GM10248 (cell line): ENCODE measurements around the gene CACNA1C.

Experiments used
- CTCF ChIA-PET: fragments of 300-600 bp; sonication (Branson Sonifier 250); formaldehyde crosslinking; extraction: SDS; loops from one replicate; lab custom pipeline; 2021; ENCODE audit warnings: antibody characterized with exemption; lab: Yijun Ruan, JAX
- POLR2A ChIA-PET: fragments of 350-650 bp; sonication (Branson Sonifier 250); formaldehyde crosslinking; extraction: SDS; loops from one replicate; lab custom pipeline; 2020; ENCODE audit warnings: antibody characterized with exemption; lab: Yijun Ruan, JAX
- DNase-seq: peaks from one replicate; pipeline ENCODE4 v3.0.0; 2012; ENCODE audit errors: extremely low spot score
- CTCF ChIP-seq: IDR thresholded peaks from 2 replicates; pipeline ENCODE4 v1.5.1; 2012; ENCODE audit warnings: mild to moderate bottlenecking, low read depth; ENCODE audit errors: extremely low read depth, missing control alignments, control extremely low read depth

Gene CACNA1C

GRCh38 chr12:2641761-2642160 lies 589.0 kb downstream of the CACNA1C start:
- ChIA-PET POLR2A (no interaction called here), CTCF (interaction anchor here (1.0 to 1.3 kb wide), 2 partner anchors 9 to 30 kb away, joined by 3 read pairs; no protein-coding TSS in a partner anchor)
- no peak for TF ChIP-seq CTCF
- no peak for DNase-seq

- ChIA-PET POLR2A (no interaction called here), CTCF (no interaction called here)
- no peak for DNase-seq
- TF ChIP-seq CTCF, result no peak
Measured at GRCh38 chr12:2642176-2642892, 589.5 kb downstream of the CACNA1C start.

- ChIA-PET POLR2A (no interaction called here), CTCF (interaction anchor here (1.0 kb wide), 1 partner anchor 39 kb away, joined by 3 read pairs; no protein-coding TSS in a partner anchor)
- no peak for TF ChIP-seq CTCF
- no peak for DNase-seq
Measured at GRCh38 chr12:2642896-2643425, 590.2 kb downstream of the CACNA1C start.

GRCh38 chr12:2643576-2644135 lies 590.9 kb downstream of the CACNA1C start:
- CTCF ChIA-PET, result interaction anchor here (1.0 kb wide), 1 partner anchor 38 kb away, joined by 3 read pairs; no protein-coding TSS in a partner anchor
- POLR2A ChIA-PET, result no interaction called here
- no peak for TF ChIP-seq CTCF
- no peak for DNase-seq

GRCh38 chr12:2644683-2645405 lies 592.1 kb downstream of the CACNA1C start:
- POLR2A ChIA-PET, result no interaction called here
- CTCF ChIA-PET, result no interaction called here
- no peak for DNase-seq
- no peak for TF ChIP-seq CTCF

GRCh38 chr12:2645460-2645859 lies 592.7 kb downstream of the CACNA1C start:
- CTCF ChIA-PET, result interaction anchor here (0.9 kb wide), 1 partner anchor 452 kb away, joined by 3 read pairs; no protein-coding TSS in a partner anchor
- no peak for DNase-seq
- POLR2A ChIA-PET, result no interaction called here
- TF ChIP-seq CTCF, result no peak
